NCI-H345 (cell line): ENCODE results near the gene IPO7.
"Not testable (repeated sequence)": the region's sequence is repeated elsewhere in the genome, so short reads cannot be mapped to it uniquely, and the experiment has no call there.

ENCODE experiments used
- DNase-seq: peaks from one replicate; lab custom pipeline; 2025; lab: John Stamatoyannopoulos, UW

The IPO7 gene

DNA sequence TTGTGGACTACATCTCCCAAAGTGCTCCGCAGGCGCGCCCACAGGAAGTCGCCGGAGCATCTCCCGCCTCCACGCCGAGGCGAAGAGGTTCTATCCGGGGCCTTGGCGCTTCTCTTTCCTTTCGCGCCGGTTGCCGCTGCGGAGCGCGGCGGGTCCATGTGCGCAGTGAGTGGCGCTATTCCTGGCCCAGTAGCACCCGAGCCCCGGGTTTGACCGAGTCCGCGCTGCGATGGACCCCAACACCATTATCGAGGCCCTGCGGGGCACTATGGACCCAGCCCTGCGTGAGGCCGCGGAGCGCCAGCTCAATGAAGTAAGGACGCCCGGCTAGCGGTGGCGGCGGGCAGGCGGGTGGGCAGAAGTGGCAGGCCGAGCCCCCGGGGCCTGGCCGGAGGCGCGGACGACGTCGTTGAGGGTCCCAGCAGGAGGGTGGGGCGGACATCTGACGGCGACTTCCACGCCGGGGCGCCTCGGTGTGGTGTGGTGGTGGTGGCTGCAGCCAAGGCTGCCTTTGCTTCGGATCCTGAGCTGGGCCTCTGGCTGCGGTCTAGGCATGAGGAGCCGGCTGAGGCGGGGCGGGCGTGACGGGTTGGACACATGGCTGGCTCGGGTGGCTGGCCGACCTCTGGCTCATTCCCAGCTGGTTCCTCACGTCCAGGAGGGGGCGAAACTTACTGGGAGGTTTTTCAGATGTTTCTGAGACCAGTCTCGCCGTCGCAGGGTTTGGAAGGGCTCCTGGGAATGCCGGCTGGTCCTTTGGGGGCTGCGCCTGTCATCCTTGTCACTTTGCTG, at the start of gene IPO7:
Gene IPO7 (plus strand): TSS at position 118 of the 792 bp plus-strand sequence. CDS start 112 bp downstream, at position 230.
- peak; percentile 92 for DNase-seq

DNA sequence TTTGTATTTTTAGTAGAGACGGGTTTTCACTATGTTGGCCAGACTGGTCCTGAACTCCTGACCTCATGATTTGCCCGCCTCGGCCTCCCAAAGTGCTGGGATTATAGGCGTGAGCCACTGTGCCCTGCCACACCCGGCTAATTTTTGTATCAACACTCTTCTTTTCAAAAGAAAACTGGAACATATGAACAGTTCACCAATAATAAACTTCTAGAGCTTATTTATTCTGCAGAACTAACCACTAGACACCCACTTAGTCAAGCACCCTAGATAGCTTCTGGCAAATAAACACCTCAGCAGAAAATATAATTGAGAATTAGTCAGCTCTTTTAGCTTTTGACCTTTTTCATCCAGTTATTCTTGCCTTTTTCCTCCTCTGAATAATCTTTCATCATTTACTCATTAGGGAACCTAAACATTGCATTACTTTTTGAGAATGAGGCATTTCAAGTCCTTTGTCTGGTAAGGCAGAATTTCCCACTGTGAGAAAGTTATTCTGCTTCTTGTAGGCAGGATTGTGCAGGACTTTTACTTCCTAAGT, 42.7 kb upstream of the IPO7 start:
- no peak for DNase-seq

DNA sequence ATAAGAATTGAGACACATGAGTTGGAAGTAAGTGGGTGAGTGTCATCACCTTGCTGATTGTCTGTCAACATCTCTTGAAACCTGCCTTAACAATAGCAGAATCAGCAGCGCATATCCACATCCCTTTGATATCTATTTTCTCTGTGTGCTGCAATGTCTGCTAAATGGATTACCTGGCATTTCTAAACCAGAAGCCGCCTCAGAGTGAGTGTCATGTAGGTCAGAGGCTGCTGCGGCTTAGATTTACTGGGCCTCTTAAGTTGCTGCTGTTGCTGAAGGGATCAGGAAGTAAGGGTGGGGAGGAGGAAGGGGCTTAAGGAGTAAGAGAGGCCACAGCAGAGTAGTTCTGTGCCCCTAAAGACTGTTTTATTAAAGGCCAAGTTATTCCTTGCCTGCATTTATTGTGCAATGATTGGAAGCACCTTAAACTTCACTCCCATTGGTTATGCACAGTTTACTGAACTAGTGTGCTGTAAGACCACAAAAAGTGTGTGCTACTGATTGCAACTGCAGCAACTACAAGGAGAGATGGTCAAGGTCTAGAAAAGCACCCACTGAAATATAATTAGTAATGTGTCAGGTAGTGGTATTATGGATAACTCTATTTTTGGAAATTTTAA, 40.3 kb upstream of the IPO7 start:
- DNase-seq = no peak

DNA sequence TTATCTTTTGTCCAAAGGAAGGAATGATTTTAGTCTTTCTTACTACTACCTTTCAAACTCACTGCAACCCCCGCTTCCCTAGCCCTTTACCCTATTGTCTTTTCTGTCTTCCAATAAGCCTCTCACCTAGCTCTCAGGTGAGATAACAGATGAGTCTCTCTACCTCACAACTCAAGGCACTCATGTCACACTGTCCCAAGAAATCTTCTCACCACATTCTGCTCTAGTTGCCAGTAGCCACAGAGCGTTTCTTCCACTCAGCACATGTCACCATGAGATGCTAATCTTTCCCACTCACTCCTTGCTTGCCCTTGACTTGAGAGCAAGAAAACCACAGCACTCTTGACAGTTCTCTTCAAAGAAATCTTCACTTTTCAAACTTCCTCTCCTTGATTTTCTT, 37.4 kb upstream of the IPO7 start:
- DNase-seq = no peak

DNA sequence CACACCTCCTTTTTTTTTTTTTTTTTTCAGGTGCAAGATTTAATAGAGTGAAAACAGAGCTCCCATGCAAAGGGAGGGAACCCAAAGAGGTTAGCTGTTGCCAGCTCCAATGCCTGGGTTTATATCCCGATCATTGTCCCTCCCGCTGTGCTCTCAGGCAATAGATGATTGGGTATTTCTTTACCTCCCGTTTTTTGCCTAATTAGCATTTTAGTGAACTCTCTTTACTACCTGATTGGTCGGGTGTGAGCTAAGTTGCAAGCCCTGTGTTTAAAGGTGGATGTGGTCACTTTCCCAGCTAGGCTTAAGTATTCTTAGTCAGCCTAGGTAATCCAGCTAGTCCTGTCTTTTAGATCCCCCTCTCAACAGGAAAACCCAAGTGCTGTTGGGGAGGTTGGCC, 36.7 kb upstream of the IPO7 start:
- not testable (repeated sequence) for DNase-seq

DNA sequence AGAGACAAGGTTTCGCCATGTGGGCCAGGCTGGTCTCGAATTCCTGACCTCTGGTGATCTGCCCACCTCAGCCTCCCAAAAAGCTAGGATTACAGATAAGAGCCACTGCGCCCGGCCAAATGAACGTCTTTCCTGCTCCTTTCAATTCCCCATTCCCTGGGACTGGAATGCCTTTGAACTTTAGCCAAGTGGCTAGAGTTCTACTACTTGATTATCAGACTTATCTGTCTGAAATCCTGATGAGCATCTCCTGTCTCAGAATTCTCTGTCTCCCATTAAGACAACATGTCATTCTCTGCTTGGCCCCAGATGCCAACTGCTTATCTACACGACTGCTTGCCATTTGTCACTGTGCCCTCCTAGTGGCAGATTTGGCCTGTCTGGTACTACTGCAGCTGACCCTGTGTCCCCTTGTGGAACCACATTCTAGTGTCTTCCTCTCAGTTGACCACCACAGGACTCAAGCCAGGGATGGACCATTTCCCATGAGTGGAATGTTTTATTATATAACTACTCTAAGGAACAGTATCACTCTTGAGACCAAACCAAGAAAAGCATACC, 33.1 kb upstream of the IPO7 start:
- DNase-seq = no peak

DNA sequence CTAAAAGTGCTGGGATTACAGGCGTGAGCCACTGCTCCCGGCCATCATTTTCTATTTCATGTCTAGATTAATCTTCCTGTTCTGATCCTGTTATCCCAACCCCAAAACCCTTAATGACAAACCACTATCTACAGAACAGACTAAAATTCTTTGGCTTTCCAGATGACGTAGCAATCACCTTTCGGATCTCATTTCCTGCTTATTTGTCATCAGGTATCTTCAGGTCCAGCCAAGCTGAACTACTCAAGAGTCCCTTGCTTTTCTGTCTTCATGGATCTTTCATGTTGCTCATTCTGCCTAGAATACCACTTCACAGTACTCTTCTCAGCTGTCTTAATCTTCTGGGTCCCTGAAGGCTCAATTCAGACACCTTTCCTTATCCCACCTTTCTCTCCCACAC, 27.4 kb upstream of the IPO7 start:
- DNase-seq = no peak

DNA sequence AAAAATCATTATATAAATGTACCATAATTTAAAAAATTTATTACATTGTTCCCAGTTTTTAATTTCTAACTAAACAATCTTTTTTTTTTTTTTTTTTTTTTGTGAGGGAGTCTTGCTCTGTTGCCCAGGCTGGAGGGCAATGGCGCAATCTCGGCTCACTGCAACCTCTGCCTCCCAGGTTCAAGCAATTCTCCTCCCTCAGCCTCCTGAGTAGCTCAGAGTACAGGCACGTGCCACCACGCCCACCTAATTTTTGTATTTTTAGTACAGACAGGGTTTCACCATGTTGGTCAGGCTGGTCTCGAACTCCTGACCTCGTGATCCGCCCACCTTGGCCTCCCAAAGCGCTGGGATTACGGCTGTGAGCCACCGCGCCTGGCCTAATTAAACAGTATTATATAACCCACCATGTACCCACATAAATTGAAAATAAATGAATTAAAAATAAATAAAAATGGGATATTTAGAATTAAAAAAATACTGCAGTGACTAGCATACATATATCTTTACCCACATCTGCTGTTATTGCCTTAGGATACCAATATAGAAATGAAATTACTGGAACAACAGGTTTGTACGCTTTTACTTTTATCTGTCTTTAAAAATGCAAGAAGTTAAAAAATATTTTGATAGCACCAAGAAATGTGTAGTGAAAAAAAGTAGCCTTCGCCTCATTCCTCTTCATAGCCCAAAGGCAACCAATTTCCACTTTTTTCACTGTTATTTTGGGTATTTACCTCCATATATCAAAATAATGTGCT, 23.4 kb upstream of the IPO7 start:
- DNase-seq = not testable (repeated sequence)

DNA sequence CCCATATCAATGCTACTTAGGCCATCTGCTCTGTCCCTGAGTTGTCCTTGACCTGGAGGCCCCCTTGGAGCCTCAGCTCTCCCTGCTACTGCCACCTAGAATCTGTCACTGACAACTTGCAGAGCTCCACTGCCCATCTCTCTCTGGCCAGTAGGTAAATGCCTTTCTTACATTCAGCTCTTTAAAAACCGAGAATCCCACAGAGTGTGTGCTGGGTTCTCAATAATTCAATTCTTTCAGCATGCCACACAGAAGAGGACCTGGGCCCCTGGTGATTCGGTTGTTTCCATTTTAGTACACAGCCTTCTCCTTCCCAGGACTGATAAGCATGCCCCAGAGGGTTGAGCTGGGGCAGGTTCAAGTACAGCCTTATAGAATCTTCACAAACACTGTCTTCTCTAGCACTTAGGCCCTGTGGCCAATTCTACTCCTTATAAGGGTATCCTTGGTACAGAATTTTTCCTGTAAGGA, 22.0 kb upstream of the IPO7 start:
- no peak for DNase-seq

DNA sequence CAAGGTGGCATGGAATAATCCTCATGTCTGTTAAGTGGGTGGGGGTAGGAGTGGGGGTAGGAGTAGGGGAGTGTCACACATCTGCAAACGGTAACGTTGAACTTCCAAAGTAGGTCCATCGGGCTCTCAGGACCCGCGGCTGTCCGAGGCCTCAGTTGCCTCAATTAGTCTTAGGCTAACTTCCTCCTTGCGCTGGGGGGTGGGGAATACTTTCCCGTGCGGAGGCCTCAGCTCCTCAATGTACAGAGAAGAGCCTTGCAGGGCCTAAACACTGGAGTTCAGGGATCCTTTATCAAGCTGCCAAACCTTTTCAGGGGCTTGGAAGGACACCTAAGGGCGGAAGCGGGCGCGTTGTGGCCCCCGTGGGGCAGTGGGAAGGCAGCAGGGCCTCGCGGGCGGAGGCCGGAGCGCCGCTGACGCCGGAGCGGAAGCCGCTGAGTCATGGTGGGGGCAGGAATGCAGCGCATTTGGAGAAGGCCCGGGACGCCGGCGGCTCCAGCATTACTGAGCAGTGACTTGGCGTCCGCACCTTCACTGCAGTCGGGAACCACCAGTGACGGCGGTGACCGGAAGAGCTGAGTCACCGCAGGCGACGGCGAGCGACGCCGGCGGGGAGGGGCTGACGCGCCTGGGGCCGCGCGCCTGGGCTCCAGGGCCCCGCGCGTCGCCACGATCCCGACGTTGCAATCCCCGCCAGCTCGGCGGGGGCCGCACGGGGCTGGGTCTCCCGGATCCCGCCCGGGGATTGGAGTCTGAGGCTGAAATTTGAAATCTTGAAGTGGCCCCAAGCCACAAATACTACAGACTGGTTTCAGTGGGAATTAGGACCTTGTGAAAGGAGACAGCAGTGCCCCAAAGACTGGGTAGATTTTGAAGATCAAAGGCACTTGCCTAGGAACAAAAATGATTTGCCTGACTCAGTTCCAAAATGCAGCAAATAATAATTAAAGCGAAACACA, 20.2 kb upstream of the IPO7 start:
- DNase-seq = peak; percentile 85

DNA sequence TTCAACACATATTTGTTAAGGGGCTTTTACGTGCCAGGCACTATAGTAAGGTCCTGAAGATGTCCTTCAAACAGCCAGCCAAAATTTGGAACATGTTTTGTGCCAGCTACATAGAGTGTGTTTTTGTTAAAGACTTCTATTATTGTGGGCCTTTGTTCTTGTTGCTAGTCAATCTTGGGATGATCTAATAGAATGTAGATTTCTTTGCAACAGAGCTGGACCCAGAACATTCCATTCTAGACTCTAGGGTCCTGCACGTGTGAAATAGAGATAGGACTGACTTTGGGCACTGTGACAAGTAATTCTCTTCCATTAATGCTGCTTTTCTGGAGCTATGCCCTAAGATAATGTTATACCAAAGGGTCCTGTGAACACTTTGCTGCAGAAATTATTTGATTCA, 16.9 kb upstream of the IPO7 start:
- no peak for DNase-seq

DNA sequence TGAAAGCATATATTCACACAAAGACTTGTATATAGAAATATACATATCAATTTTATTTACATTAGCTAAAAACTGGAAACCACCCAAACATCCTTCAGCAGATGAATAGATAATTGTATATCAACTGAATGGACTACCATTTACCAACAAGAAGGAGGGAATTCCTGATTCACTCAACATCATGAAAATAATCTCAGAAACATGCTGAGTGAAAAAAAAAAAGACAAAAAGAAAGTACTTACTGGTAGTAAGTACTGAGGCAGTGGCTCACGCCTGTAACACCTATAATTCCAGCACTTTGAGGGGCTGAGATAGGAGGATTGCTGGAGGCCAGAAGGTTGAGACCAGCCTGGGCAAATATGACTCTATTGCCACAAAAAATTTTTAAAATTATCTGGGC, 7.4 kb upstream of the IPO7 start:
- DNase-seq = no peak

DNA sequence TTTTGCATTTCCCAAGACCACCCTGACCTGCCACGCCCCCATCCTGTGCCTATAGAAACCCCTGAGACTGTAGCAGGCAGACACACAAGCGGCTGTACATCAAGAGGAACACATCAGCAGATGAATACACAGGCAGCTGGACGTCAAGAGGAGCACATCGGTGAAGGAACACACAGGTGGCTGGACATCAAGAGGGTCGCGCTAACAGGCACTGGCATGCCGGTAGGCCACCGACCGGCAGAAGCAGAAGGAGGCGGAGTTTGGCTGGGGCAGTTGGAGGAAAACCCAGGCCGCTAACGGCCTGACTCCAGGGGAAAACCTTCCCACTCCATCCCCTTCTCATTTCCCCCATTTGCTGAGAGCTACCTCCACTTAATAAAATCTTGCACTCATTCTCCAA, 5.4 kb upstream of the IPO7 start:
- no peak for DNase-seq

DNA sequence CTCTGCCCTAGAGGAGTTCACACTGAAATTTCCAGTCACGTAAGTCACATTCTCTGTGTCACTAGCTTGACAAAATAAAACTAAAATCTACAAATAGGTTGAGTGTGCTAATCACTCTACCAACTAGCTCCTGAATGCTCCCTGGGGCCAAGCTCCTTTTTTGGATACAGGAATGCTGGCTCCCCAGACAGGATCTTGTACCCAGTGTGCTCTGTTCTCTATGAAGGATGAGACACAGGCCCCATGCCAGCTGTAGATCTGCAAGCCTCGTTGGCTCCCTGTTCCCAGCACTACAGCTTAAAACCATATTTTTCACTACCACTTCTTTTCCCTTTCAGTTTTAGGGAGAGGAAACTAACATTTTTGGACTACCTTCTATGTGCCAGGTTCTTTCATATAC, 3.7 kb upstream of the IPO7 start:
- no peak for DNase-seq

DNA sequence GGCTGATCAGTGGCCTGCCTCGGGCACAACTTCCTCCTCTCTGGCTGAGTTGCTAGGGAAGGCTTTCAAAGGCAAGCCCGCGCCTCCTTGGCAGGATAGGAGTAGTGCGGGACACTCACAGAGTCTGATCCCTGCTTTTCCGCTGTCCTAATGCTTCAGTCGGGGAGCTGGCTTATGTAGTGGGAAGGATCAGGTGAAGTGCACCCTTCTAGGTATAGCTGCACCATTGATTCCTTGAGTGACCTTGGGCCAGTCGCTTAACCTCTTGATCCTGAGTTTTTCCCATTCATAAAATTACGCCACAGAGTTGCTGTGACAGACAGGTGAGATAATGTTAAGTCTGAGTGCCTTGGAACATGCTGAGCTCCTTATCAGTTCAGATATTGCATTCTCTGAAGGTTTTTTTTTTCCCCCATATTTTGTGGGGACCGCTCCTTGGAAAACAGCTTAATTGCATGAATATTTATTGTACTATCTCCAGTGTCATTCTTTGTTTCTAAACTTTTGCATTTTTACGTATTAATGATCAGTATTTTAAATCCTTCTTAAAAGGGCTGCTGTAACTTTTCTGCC, 961 bp downstream of the IPO7 start:
- DNase-seq = peak; percentile 25

DNA sequence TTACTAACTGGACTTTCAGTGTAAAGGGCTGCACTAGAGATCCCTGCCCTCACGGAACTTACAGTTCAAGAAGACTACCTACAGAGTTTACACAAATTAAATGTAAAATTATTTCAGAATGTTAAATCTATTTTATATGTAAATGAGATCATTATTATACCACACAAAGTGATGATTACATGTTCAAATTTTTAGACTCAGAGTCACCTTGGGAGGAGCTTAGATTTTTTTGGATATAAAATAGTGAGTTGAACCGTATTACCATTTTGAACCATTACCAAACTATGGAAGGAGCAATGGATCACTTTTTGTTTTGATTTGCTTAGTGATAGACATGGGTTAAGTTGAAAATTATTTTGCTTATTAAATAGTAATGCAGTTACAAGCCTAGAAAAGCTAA, 1.6 kb downstream of the IPO7 start:
- DNase-seq = no peak

DNA sequence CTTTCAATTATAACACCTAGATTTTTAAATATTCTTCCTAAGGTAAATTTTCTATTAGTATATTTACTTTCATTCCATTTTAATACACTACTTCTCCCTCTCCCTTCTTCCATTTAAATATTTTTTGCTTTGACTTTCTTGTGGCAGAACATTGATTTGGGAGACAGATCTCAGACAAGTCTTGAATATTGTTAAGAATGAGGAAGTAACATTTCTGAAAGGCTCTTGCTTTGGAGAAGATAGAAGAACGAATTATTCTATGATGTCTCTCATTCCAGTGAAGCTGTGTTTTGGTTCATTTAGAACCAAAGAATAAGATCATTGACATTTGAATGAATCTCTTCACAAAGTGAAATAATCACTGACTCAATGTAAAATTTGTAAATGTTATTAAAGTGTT, 2.4 kb downstream of the IPO7 start:
- no peak for DNase-seq

DNA sequence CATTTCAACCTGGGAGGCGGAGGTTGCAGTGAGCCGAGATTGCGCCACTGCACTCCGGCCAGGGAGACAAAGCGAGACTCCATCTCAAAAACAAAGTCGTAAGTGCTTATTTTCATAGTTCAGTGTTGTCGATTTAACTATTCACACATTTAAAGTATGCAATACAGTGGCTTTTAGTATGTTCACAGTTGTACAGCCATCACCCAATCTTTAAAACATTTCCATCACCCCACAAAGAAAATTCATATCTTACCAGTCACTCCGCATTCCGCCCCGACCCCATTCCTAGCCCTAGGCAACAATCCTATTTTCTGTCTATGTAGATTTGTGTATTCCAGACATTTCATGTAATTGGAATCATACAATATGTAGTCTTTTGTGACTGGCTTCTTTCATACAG, 11.9 kb downstream of the IPO7 start:
- DNase-seq = no peak

DNA sequence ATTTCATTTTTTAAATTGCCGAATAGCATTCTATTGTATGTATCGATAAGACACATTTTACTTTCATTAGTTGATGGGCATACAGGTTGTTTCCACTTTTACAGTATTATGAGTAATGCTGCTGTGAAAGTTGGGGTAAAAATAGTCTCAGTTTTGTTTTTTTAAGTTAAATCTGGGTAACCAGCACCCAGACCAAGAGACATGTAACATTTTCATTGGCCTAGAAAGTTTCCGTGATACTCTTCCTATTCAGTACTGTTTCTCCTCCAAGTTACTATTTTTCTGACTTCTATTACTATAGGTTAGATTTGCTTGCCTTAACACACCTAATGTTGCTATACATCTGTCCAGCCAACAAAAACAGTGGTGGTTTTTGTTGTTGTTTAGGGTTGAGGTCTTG, 12.3 kb downstream of the IPO7 start:
- DNase-seq = no peak

DNA sequence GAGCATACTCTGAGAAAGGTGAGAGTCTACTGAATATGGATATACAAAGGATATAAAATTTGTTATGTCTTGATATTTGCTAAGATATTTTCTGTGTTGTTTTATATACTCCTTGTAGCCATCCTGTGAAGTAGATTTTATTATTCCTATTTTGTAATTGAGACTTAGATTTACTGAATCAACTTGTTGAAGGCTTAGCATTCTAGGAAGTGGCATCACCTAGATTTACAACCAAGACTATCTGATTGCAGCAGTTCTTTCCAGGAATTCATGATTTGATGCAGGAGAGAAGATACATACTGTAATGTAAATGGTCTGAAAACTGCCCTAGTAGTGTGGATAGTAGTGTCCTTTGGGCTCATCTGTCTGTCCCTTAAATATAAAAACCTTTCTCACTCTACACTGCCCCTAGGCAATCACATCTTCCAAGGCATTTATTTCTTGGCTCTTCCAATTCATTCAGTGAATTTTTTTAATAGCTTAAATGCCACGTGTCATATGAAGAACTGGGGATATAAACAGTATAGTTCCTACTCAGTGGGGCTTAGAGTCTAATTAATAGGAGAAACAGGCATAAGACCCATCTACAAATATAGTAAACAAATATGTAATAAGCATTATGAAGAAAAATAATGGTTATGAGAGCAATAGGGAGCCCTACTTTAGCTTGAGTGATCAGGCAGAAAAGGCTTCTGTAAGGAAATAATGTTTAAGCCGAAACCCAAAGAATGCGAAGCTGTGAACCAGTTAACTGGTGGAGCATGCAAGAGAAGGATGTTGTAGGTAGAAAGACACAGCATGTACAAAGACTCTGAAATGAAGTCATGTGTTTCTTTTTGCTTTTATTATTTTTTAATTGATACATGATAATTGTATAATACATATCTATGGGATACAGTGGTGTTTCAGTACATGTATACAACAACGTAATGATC, 13.6 kb downstream of the IPO7 start:
- no peak for DNase-seq
